HCT116 (cell line): Measurements from ENCODE around the gene SFXN4.

Source experiments
- CEBPB ChIP-seq: IDR thresholded peaks from 2 replicates; pipeline ENCODE4 v1.6.1; 2012; ENCODE audit warnings: low read depth
- EZH2 ChIP-seq: fragments of 200-600 bp; sonication (generic); IDR thresholded peaks from 2 replicates; pipeline ENCODE4 v1.6.1; 2017; ENCODE audit warnings: antibody characterized with exemption, mixed run types
- JUND ChIP-seq: IDR thresholded peaks from 2 replicates; pipeline ENCODE4 v1.6.1; 2012
- POLR2A ChIP-seq: IDR thresholded peaks from 2 replicates; pipeline ENCODE4 v1.7.0; 2011; ENCODE audit warnings: borderline replicate concordance; ENCODE audit not compliant: insufficient read depth, insufficient read length; ENCODE audit errors: extremely low read depth
- POLR2AphosphoS5 ChIP-seq: IDR thresholded peaks from 2 replicates; pipeline ENCODE4 v1.6.1; 2011; ENCODE audit warnings: mild to moderate bottlenecking, low read depth, low read length, moderate library complexity
- RAD21 ChIP-seq: IDR thresholded peaks from 2 replicates; pipeline ENCODE4 v1.6.1; 2012; ENCODE audit warnings: low read depth, mild to moderate bottlenecking
- REST ChIP-seq: IDR thresholded peaks from 2 replicates; pipeline ENCODE4 v1.6.1; 2012; ENCODE audit warnings: low read depth
- SIN3A ChIP-seq: IDR thresholded peaks from 2 replicates; pipeline ENCODE4 v1.6.1; 2012; ENCODE audit warnings: low read depth
- SP1 ChIP-seq: IDR thresholded peaks from 2 replicates; pipeline ENCODE4 v1.6.1; 2012; ENCODE audit warnings: low read depth
- SRF ChIP-seq: IDR thresholded peaks from 2 replicates; pipeline ENCODE4 v1.6.1; 2012; ENCODE audit warnings: low read depth
- ZFX ChIP-seq: fragments of 450-650 bp; IDR thresholded peaks from 2 replicates; pipeline ENCODE4 v1.6.1; 2017
- TF ChIP-seq, protein P1 (sequence below): IDR thresholded peaks from 2 replicates; pipeline ENCODE4 v1.6.1; 2012
- TF ChIP-seq, protein P2 (sequence below), 3 experiments: fragments of 200-600 bp in 1 of 3; sonication (generic) in 1 of 3; IDR thresholded peaks in 2 of 3; conservative IDR thresholded peaks in 1 of 3; 2 replicates each; pipeline ENCODE4 v1.5.1; 2012 to 2017; ENCODE audit warnings: low read depth in 2 of 3, low read length in 2 of 3, antibody characterized with exemption in 1 of 3, borderline replicate concordance in 1 of 3, control low read depth in 1 of 3, mild to moderate bottlenecking in 1 of 3, mixed read lengths in 1 of 3, mixed run types in 1 of 3, moderate library complexity in 1 of 3; ENCODE audit not compliant: insufficient read depth in 1 of 3
- TF ChIP-seq, protein P3 (sequence below): IDR thresholded peaks from 2 replicates; pipeline ENCODE4 v1.6.1; 2012

- TF ChIP-seq, protein P1, sequence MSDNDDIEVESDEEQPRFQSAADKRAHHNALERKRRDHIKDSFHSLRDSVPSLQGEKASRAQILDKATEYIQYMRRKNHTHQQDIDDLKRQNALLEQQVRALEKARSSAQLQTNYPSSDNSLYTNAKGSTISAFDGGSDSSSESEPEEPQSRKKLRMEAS: peak; percentile 42; the same call in 1 of the 2 replicates
- TF ChIP-seq, protein P2, sequence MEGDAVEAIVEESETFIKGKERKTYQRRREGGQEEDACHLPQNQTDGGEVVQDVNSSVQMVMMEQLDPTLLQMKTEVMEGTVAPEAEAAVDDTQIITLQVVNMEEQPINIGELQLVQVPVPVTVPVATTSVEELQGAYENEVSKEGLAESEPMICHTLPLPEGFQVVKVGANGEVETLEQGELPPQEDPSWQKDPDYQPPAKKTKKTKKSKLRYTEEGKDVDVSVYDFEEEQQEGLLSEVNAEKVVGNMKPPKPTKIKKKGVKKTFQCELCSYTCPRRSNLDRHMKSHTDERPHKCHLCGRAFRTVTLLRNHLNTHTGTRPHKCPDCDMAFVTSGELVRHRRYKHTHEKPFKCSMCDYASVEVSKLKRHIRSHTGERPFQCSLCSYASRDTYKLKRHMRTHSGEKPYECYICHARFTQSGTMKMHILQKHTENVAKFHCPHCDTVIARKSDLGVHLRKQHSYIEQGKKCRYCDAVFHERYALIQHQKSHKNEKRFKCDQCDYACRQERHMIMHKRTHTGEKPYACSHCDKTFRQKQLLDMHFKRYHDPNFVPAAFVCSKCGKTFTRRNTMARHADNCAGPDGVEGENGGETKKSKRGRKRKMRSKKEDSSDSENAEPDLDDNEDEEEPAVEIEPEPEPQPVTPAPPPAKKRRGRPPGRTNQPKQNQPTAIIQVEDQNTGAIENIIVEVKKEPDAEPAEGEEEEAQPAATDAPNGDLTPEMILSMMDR (IDR thresholded peaks at IDR 0.05 in 2 of 3, conservative IDR thresholded peaks at IDR 0.05 in 1 of 3; ENCODE audit: borderline replicate concordance in 1 of 3, insufficient read depth in 1 of 3, low read depth in 2 of 3, low read length in 2 of 3): no peak
- TF ChIP-seq RAD21 (no peak), SP1 (no peak), POLR2AphosphoS5 (no peak), ZFX (no peak), REST (no peak), POLR2A (no peak), SRF (no peak), SIN3A (peak; percentile 73), EZH2 (no peak), CEBPB (no peak), JUND (no peak)
- TF ChIP-seq, protein P3, sequence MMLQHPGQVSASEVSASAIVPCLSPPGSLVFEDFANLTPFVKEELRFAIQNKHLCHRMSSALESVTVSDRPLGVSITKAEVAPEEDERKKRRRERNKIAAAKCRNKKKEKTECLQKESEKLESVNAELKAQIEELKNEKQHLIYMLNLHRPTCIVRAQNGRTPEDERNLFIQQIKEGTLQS: no peak
Measured at GRCh38 chr10:119207713-119208552, 42.4 kb upstream of the SFXN4 start.
